Measurements from ENCODE around the gene PXK.
A peak's percentile ranks its signal among the peaks of the same experiment; 100 is the strongest.
"Not testable (repeated sequence)": the region's sequence is repeated elsewhere in the genome, so short reads cannot be mapped to it uniquely, and the experiment has no call there.

The PXK gene

DNA sequence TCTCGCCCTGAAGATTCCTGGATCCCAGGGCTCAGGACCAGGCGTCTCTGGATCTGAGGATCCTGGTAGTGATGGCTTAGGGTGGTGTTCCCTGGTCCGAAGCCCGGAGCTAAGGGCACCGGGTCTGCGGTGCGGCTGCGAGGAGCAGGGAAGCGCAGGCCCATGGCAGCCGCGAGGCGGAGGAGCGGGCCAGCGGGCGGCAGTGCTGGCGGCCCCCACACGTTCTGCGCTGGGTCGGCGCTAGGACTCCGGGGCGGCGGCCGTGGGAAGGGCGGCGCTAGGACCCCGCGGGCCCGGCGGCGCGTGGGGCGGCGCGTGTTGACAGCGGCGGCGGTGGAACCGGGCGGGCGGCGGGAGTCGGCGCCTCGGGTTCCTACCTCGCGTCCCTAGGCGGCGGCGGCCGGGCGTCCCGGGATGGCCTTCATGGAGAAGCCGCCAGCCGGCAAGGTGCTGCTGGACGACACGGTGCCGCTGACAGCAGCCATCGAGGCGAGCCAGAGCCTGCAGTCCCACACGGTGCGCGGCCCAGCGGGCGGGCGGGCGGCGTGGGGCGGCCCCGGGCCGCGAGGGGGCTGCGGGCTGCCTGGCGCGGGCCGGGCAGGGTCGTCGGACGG is at the start of gene PXK:
PXK (plus strand) TSS at position 318 of the 614 bp plus-strand sequence; CDS start at position 415, 97 bp downstream.
- FAIRE-seq = no peak

DNA sequence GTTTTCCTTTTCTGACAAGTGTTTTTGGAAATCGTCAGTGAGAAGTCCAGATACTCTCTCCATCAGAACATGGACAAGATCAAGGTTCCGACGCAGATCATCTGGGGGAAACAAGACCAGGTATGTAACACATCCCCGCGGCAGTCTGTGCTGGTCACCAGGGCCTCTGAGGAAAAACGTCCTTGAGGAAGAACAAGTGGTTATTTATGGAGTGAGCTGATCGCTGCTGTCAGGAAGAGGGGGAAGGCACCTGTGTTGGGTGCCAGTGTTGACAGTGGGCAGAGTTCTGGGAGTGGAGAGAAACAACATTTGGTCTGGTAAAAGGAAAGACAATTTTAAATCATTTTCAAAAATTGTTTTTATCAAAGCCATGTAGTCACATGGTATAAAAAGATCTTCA is 47.4 kb upstream of the PXK start:
- no peak for FAIRE-seq

DNA sequence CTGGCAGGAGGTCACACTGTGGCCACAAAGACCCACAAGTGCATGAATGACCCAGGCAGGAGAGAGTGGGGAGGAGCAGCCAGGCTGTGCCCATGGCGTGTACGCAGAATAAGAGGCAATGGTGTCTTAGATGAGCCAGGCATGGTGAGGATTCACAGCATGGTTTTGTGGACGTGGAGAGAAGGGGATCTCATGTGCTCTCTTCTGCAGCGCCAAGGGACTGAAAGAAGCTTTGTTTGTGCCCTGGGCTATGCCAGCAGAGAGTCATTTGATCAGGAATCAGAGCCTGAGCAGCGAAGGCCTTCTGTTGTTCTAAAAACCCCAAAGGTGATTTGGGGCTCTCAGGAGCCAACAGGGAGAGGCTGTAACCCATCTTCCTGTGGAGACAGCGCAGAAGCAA is 45.3 kb upstream of the PXK start:
- no peak for FAIRE-seq

DNA sequence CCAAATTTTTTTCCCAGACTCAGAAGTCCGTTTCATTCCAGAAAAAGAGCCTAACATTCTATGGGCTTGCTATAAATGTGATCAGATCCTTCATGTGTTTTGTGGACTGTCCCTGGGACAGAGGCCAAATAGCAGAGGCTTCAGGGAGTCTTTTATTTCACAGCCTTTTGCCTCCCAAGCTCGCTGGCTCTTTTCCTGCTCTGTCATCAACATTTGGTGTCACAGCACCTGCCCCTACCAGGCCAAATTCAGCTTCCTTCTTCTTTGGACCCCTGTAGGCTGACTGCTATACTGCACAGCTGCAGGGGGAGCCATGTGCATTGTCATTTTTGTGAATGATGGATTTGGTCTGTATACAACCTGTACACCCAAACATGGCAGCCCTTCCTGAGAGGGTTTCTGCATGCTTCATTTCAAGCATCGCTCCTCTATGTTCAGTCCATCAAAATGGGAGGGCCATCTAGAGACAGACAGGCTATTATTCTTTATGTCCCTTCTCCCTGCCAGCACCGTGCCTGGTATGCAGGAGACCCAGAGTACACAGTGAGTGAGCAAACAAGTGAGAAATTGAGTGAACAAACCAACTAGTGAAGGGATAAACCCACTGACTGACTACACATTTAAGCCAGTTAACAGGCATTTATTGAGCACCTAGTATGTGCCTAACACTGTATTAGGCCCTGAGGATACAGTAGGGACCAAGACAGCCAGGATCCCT is 44.5 kb upstream of the PXK start:
- FAIRE-seq = no peak

DNA sequence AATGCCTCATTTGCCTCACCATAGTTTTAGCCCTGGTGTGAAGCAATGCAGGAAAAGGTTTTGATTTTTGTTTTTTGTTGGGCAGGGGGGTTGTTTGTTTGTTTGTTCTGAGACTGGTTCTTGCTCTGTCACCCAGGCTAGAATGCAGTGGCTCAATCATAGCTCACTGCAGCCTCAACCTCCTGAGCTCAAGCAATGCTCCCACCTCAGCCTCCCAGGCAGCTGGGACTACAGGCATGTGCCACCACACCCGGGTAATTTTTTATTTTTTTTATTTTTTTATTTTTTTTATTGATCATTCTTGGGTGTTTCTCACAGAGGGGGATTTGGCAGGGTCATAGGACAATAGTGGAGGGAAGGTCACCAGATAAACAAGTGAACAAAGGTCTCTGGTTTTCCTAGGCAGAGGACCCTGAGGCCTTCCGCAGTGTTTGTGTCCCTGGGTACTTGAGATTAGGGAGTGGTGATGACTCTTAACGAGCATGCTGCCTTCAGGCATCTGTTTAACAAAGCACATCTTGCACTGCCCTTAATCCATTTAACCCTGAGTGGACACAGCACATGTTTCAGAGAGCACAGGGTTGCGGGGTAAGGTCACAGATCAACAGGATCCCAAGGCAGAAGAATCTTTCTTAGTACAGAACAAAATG is 43.6 kb upstream of the PXK start:
- not testable (repeated sequence) for FAIRE-seq

DNA sequence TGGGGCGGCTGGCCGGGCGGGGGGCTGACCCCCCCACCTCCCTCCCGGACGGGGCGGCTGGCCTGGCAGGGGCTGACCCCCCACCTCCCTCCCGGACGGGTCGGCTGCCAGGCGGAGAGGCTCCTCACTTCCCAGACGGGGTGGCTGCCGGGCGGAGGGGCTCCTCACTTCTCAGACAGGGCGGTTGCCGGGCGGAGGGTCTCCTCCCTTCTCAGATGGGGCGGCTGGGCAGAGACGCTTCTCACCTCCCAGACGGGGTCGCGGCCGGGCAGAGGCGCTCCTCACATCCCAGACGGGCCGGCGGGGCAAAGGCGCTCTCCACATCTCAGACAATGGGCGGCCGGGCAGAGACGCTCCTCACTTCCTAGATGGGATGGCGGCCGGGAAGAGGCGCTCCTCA is 42.2 kb upstream of the PXK start:
- not testable (repeated sequence) for FAIRE-seq

DNA sequence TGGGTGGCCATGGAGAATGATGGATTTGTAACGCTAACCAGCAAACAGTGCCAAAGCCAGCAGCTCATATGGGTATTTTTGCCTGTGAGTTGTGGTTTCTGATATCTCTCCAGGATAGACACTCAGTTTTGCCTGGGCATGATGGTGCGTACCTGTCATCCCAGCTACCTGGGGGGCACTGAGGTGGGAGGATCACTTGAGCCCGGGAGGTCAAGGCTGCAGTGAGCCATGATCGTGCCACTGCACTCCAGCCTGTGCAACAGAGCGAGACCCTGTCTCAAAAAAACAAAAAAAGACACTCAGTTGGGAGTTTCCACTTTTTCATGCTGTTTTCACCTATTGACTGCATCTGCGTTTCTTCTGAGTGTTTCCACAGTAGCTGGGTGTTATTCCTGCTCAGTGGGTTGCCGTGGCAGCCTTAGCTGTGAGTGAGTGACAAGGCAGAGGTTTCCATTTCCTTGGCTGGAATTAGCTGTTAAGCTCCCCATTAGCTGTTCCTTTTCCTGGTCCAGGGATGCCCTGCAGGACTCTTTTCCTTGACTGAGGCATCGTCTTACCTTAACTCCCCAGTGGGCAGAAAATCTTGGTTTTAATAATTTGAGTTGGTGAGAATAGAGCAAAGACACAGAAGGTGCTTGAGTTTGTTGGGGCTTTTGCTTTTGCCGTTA is 40.9 kb upstream of the PXK start:
- FAIRE-seq = no peak

DNA sequence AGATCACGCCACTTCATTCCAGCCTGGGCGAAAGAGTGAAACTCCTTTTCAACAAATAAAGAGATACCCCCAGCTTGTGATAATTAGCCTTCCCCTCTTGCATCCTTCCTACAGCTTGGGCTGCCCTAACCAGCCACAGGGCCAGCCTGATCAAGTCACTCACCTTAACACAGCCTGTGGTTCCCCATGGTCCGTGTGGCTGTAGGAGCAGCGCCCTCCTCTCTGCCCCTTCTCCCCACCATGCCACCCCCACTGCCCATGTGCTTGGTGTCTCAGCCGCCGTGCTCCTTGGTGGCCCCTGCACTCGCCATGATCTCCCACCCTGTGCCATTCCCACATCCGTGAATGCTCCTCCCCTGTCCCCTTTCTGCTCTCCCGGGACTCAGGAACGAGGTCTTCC is 39.8 kb upstream of the PXK start:
- FAIRE-seq = no peak

DNA sequence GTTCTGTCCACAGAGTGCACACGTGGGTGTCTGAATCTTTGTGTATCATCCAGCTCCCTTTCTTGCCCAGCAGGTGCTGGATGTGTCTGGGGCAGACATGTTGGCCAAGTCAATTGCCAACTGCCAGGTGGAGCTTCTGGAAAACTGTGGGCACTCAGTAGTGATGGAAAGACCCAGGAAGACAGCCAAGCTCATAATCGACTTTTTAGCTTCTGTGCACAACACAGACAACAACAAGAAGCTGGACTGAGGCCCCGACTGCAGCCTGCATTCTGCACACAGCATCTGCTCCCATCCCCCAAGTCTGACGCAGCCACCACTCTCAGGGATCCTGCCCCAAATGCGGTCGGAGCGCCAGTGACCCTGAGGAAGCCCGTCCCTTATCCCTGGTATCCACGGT is 39.2 kb upstream of the PXK start:
- no peak for FAIRE-seq

DNA sequence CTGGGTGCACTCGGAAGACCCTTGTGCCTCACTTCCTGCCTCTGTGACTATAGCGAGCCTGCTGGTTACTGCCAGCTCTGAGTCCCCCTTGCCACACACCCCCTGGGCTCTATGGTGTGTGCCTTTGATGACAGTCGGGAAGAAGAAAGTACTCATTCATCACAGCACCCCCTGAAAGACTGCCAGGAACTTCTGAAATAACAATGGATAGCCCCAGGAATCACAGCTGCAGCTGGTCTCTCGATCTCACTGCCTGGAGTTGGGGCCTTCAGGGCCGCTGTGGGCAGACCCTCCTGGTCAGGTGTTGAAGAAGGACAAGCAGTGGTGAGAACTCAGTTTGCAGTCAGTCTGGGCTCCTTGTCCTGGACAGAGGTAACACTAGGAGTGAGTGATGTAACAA is 36.4 kb upstream of the PXK start:
- no peak for FAIRE-seq

DNA sequence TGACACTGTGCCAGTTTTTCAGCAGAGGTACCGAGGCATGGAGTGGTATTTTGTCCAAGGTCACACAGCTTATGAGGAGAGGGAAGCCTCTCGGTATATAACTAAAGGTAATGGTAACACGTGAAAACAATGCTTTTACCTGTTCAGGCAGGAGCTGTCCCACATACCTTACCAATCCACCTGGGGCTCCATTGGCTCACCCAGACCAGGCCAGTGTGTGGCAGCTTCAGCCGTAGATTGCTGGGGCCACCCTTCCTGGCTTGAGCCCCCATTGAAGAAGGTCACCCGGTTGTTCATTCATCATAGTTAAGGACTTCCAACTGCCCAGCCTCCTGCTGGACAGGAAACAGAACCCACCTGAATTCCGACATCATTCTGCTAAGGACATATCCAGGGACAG is 35.8 kb upstream of the PXK start:
- FAIRE-seq = no peak

DNA sequence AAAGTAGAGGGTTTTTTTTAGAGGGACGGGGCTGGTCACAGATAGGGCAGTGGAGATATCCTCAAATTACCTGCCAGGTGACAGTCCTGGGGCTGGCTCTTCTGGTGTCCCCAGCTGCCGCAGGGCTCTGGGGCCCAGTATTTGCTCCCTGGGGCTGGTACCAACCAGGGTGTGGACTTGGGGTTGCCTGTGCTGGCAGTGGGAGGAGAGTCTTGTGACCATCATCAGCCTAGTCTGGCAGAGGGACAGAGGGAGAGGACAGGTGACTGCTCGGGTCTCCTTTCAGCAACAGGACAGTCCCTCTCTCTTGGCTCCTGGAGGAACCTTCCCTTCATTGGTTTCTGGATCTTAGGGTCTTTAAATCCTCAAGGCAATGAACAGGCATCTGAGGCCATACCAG is 34.5 kb upstream of the PXK start:
- no peak for FAIRE-seq

DNA sequence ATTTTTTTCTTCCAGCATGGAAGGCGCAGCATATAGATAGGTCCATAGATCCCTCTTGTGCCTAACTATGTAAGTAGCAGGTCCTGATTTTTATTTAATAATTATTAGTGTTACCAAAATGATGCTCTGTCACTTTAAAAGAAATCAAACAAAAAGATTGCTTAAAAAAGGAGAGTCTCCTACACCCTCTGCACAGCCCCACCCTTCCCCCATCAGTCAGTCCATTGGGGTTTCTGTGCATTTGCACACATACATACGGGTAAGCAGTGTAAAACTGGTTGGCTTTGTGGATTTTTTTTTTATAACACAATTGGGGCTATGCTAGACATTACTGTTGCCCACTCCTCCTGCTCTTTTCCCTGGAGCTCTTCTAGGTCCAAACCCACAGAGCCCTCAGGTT is 33.6 kb upstream of the PXK start:
- FAIRE-seq = no peak

DNA sequence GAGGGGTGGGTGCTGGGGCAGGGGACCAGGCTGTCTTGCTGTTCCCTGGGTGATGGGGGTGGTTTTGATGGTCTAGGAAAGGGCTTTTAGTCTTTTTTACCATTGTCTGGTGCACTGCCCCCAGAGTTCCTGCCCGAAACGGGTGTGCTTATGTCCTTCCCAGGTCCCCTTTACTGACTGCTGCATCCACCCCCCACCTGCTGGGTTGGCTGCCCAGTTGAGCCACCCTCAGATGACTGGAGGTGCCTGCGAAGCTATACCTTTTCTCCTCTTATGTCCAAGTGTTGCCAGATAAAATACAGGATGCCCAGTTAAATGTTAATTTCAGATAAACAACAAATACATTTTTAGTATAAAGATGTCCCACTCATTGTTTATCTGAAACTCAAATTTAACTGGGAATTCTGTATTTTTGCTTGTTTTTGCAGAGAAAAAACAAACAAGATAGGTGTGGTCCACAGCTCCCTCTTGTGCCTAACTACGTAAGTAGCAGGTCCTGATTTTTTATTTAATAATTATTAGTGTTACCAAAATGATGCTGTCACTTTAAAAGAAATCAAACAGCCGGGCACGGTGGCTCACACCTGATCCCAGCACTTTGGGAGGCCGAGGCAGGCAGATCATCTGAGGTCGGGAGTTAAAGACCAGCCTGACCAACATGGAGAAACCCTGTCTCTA is 32.7 kb upstream of the PXK start:
- peak; percentile 89 for FAIRE-seq

DNA sequence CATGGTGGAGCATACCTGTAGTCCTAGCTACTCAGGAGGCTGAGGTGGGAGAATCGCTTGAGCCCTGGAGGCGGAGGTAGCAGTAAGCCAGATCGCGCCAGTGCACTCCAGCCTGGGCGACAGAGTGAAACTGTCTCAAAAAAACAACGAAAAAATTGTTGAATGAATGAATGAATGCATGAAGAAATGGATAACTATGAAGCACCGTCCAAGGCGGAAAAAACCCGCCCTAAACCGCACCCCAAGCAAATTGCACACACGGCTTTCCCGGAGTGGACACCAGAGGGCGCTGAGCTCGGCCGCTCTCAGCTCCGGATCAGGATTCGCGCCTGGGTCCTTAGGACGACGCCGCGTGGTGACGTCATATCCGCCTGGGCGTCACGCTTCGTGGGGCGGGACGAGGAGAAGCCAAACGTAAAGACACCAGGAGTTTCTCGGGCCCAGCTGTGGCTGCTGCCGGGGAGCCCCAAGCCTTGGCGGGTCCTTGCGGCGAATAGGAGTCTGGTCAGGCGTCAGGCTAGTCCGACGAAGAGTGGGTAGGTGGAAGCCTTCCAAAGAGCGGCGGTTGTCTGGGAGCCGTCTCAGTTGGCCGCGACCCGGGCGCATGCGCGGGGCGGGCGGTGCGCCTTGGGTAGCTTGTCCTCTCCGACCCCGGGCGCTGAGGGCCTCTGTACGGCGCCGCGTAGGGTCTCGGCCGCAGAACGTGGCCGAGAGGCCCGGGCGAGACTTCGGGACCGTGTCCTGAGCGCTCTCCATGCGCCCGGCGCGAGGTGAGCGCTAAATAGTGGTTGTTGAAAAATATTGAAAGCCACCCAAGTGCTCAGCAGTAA is 26.6 kb upstream of the PXK start, which contains the start of the genes HTD2 and RPP14:
HTD2 (plus strand) TSS at position 639 of the 830 bp plus-strand sequence. CDS start 11,094 bp downstream, outside the sequence.
RPP14 (plus strand) TSS at position 364 of the 830 bp plus-strand sequence. CDS start 4,085 bp downstream, outside the sequence.
- FAIRE-seq = peak; percentile 91

DNA sequence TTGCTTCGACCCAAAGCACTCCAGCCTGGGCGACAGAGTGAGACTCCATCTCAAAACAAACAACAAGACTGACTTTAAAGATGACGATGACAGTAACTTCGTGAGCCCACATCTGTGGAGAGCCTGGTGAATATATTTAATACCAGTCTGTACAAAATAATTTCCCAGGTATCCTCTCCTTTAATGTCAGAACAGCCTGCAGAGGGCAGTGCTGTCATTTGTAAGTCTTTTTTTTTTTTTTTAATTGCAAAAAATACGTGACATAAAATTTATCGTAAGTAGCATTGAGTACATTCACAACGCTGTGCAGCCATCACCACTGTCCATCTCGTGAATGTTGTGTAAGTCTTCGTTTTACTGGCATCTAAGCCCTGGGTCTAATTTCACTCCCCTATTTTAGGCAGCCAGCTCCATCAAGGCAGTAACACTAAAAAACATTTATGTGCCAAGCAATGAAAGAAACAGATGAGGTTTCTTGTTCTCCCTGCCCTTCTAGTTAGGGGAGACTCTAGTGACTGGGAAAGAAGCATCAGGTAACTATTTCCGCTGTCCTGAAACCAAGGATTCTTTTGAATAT is 25.0 kb upstream of the PXK start:
- peak; percentile 61 for FAIRE-seq

DNA sequence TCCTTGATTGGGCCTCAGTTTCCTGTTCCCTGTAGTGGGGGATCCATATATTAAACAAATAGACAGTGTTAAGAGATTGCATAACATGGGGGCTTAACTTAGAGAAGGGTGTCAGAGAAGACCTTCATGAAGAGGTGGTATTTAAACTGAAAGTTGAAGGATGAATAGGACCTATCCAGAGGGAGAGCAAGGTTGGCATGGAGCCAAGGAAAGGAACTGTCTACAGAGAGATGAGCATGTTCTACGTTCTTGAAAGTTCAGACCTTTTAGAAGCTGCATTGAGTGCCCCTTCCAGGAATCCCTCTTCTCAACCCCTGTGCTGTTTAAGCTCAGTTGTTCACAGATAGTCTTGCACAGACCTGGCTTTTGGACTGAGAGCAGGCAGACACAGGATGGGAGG is 24.0 kb upstream of the PXK start:
- FAIRE-seq = no peak

DNA sequence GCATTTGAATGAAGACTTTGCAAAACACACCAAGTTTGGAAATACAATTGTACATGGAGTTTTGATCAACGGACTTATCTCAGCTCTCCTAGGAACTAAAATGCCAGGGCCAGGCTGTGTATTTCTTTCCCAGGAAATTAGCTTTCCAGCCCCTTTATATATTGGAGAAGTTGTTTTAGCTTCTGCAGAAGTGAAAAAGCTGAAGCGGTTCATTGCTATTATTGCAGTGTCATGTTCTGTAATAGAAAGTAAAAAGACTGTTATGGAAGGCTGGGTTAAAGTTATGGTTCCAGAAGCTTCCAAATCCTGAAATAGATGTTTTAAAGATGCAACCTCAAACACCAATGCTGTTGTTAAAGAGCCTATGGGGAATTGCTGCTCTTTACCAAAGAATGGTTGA is 14.9 kb upstream of the PXK start:
- no peak for FAIRE-seq

DNA sequence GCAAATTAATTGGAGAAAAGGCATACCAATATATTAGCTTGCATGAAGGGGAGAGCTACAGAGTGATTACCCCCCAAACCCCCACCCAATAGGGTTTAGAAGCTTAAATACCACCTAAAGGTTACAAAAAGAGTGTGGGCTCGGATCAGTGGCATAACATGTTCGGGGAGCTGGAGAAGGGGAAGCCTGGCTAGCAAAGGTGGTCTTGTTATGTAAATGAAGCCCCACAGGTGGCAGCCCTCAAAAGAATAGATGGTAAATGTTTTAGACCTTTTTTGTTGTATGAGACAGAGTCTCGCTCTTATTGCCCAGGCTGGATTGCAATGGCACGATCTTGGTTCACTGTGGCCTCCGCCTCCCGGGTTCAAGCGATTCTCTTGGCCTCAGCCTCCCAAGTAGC is 10.9 kb upstream of the PXK start:
- FAIRE-seq = no peak

DNA sequence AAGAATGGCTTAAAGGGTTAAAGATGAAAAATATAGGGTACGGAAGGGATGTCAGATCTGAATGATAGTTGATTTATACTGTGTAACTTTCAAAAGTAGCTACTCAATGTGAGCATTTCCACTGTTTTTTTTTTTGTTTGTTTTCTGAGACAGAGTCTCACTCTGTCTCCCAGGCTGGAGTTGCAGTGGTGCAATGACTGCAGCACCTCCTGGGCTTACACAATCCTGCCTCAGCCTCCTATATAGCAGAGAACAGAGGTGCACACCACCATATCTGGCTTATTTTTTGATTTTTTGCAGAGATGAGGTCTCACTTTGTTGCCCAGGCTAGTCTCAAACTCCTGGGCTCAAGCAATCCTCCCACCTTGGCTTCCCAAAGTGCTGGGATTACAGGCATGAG is 9.9 kb upstream of the PXK start:
- FAIRE-seq = no peak

DNA sequence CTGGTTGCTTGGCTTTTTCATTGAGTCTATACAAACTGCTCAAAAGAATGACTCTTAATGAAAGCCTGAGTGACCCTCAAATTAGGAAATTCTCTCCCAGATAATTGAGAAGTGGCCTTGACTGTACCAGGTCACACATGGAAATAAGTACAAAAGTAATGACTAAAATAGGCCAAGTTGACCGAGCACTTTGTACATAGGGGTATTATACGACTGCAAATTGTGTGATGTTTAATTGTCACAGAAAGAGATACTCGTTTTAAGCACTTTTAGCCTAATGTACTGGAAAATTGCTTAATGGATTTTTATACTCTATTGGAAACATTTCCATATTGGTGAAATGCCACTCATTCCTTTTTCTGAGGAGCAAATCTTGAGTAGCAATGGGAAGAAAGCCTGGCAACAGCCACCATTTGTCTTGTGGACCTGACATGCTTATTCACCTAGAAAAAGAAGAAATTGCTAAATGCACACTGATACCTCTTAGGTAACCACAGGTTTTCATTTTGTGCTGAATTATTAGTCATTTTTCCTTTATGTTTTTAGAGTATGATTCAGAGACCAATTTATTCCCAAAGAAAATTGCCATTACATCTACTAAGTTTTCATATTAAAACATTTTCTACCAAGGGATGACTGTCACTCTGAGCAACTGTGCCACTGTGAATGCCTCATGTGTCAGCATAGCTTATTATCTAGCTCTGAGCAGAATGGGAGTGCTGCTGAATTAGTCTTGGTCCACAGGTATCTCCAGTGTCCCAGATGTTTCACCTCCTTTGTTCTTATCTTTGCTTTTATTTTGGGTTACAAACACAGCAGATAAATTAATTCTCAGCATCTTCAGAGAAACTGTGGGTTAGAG is 8.9 kb upstream of the PXK start:
- FAIRE-seq = no peak
